Measurements from ENCODE around the gene PTPRD. TPM values are rescaled to one million over a fixed set of nuclear protein-coding genes. Genes with fewer than 3 reads are reported as not detected.

PTPRD gene
- total RNA-seq, 1 experiment from 2014 or later, result 69.6 TPM

DNA sequence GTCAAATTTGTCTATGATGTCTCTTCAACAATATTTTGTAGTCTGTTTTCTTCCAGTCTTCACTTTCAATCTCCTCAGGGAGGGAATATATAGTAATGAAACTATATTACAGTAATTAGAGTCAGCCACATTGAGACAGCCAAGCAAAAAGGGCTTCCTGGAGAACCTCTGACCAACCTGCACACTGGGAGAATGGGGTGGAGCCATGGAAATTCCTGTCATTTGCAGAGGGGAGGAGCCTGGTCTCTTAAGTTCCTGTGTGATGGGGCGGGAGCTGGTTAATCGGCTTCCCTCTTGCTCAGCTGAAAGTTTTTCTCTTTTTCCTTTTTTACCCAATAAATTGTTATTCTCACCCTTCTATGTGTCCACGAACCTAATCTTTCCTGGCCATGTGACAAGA is 1220.0 kb downstream of the PTPRD start (continued):
- TF ChIP-seq, protein P1, sequence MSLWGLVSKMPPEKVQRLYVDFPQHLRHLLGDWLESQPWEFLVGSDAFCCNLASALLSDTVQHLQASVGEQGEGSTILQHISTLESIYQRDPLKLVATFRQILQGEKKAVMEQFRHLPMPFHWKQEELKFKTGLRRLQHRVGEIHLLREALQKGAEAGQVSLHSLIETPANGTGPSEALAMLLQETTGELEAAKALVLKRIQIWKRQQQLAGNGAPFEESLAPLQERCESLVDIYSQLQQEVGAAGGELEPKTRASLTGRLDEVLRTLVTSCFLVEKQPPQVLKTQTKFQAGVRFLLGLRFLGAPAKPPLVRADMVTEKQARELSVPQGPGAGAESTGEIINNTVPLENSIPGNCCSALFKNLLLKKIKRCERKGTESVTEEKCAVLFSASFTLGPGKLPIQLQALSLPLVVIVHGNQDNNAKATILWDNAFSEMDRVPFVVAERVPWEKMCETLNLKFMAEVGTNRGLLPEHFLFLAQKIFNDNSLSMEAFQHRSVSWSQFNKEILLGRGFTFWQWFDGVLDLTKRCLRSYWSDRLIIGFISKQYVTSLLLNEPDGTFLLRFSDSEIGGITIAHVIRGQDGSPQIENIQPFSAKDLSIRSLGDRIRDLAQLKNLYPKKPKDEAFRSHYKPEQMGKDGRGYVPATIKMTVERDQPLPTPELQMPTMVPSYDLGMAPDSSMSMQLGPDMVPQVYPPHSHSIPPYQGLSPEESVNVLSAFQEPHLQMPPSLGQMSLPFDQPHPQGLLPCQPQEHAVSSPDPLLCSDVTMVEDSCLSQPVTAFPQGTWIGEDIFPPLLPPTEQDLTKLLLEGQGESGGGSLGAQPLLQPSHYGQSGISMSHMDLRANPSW (CRISPR knock-in tag; conservative IDR thresholded peaks at IDR 0.05; ENCODE audit: low read depth), result no peak
- no peak for TF ChIP-seq ZNF425 (CRISPR knock-in tag; conservative IDR thresholded peaks at IDR 0.05)
- TF ChIP-seq CTCF (IDR thresholded peaks at IDR 0.05), result no peak
- no peak for TF ChIP-seq NR2C2 (CRISPR knock-in tag; IDR thresholded peaks at IDR 0.05)
- TF ChIP-seq, protein P2, sequence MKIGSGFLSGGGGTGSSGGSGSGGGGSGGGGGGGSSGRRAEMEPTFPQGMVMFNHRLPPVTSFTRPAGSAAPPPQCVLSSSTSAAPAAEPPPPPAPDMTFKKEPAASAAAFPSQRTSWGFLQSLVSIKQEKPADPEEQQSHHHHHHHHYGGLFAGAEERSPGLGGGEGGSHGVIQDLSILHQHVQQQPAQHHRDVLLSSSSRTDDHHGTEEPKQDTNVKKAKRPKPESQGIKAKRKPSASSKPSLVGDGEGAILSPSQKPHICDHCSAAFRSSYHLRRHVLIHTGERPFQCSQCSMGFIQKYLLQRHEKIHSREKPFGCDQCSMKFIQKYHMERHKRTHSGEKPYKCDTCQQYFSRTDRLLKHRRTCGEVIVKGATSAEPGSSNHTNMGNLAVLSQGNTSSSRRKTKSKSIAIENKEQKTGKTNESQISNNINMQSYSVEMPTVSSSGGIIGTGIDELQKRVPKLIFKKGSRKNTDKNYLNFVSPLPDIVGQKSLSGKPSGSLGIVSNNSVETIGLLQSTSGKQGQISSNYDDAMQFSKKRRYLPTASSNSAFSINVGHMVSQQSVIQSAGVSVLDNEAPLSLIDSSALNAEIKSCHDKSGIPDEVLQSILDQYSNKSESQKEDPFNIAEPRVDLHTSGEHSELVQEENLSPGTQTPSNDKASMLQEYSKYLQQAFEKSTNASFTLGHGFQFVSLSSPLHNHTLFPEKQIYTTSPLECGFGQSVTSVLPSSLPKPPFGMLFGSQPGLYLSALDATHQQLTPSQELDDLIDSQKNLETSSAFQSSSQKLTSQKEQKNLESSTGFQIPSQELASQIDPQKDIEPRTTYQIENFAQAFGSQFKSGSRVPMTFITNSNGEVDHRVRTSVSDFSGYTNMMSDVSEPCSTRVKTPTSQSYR (CRISPR knock-in tag; IDR thresholded peaks at IDR 0.05), result no peak
- TF ChIP-seq, protein P3, sequence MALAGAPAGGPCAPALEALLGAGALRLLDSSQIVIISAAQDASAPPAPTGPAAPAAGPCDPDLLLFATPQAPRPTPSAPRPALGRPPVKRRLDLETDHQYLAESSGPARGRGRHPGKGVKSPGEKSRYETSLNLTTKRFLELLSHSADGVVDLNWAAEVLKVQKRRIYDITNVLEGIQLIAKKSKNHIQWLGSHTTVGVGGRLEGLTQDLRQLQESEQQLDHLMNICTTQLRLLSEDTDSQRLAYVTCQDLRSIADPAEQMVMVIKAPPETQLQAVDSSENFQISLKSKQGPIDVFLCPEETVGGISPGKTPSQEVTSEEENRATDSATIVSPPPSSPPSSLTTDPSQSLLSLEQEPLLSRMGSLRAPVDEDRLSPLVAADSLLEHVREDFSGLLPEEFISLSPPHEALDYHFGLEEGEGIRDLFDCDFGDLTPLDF (CRISPR knock-in tag; IDR thresholded peaks at IDR 0.05), result no peak
- no peak for TF ChIP-seq ERG (CRISPR knock-in tag; IDR thresholded peaks at IDR 0.05)
- TF ChIP-seq ATF6 (CRISPR knock-in tag; IDR thresholded peaks at IDR 0.05), result no peak
- TF ChIP-seq ZNF219 (CRISPR knock-in tag; IDR thresholded peaks at IDR 0.05; ENCODE audit: borderline replicate concordance), result no peak
- TF ChIP-seq MYBL2 (CRISPR knock-in tag; IDR thresholded peaks at IDR 0.05), result no peak
- no peak for TF ChIP-seq SMAD3 (CRISPR knock-in tag; IDR thresholded peaks at IDR 0.05; ENCODE audit: borderline replicate concordance)
- no peak for TF ChIP-seq CBFB (CRISPR knock-in tag; IDR thresholded peaks at IDR 0.05; ENCODE audit: low read depth)
- TF ChIP-seq, protein P4, sequence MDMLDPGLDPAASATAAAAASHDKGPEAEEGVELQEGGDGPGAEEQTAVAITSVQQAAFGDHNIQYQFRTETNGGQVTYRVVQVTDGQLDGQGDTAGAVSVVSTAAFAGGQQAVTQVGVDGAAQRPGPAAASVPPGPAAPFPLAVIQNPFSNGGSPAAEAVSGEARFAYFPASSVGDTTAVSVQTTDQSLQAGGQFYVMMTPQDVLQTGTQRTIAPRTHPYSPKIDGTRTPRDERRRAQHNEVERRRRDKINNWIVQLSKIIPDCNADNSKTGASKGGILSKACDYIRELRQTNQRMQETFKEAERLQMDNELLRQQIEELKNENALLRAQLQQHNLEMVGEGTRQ (CRISPR knock-in tag; IDR thresholded peaks at IDR 0.05), result no peak
- TF ChIP-seq, protein P5, sequence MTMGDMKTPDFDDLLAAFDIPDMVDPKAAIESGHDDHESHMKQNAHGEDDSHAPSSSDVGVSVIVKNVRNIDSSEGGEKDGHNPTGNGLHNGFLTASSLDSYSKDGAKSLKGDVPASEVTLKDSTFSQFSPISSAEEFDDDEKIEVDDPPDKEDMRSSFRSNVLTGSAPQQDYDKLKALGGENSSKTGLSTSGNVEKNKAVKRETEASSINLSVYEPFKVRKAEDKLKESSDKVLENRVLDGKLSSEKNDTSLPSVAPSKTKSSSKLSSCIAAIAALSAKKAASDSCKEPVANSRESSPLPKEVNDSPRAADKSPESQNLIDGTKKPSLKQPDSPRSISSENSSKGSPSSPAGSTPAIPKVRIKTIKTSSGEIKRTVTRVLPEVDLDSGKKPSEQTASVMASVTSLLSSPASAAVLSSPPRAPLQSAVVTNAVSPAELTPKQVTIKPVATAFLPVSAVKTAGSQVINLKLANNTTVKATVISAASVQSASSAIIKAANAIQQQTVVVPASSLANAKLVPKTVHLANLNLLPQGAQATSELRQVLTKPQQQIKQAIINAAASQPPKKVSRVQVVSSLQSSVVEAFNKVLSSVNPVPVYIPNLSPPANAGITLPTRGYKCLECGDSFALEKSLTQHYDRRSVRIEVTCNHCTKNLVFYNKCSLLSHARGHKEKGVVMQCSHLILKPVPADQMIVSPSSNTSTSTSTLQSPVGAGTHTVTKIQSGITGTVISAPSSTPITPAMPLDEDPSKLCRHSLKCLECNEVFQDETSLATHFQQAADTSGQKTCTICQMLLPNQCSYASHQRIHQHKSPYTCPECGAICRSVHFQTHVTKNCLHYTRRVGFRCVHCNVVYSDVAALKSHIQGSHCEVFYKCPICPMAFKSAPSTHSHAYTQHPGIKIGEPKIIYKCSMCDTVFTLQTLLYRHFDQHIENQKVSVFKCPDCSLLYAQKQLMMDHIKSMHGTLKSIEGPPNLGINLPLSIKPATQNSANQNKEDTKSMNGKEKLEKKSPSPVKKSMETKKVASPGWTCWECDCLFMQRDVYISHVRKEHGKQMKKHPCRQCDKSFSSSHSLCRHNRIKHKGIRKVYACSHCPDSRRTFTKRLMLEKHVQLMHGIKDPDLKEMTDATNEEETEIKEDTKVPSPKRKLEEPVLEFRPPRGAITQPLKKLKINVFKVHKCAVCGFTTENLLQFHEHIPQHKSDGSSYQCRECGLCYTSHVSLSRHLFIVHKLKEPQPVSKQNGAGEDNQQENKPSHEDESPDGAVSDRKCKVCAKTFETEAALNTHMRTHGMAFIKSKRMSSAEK (CRISPR knock-in tag; IDR thresholded peaks at IDR 0.05; ENCODE audit: borderline replicate concordance), result no peak
- TF ChIP-seq NR3C1 (CRISPR knock-in tag; conservative IDR thresholded peaks at IDR 0.05; ENCODE audit: low read depth), result no peak
